SH-SY5Y (cell line): ENCODE data around the gene TSTD2.

ENCODE experiments used
- GATA2 ChIP-seq: IDR thresholded peaks from 2 replicates; pipeline ENCODE4 v1.6.1; 2011; ENCODE audit warnings: mild to moderate bottlenecking, low read depth, low read length
- GATA3 ChIP-seq: IDR thresholded peaks from 2 replicates; pipeline ENCODE4 v1.6.1; 2011; ENCODE audit warnings: low read depth, mild to moderate bottlenecking, low read length, moderate library complexity

The TSTD2 gene

DNA sequence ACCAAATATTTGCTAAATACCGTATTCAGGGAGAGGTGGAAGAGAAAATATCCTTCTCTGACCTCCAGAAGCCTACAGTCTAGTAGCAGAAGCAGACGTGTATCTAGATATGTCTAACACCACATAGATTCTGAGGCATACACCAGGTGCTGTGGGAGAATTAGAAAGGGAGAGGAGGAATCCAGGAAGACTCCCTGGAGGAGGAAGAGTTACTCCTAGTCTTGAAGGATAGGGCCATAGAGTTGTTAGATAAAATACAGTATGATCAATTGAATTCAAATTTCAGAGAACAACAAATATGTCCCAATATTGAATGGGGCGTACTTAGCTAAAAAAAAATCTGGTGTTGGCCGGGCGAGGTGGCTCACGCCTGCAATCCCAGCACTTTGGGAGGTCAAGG lies 73.0 kb downstream of the TSTD2 start:
- TF ChIP-seq GATA2 (no peak), GATA3 (no peak)

DNA sequence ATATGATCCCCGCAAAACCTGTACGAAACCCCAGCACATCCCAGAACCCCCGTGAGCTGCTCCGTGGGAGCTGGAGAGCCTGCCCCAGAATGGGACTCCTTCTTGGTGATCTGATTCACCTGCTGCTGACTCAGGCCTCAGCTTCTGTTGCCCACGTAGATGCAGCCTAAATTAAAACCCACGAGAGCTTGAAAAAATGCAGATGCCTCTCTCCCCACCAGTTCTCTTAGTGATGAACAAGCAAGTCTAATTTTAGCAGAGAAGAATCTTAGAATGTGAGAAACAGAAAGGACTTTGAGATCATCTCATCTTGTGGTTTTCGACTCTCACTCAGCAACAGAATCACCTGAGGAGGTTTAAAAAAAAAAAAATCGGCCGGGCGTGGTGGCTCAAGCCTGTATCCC lies 74.1 kb downstream of the TSTD2 start:
- no peak for TF ChIP-seq GATA3
- no peak for TF ChIP-seq GATA2

DNA sequence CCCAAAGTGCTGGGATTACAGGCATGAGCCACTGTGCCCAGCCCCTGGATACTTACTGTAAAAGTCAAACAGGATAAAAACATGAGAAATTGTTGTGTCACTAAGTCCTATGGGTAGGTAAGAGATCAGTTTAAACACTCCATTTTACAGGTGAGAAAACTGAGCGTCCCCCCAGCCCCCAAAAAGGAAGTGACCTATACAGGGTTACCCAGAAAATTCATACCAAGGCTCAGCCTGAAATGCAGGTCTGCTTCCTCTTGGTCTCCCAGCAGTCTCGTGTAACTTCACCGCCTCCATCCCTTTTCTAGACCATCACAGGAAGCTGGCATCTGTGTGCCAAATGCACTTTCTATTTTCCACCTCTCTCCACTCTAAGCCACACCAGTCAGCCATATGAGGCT lies 74.5 kb downstream of the TSTD2 start:
- no peak for TF ChIP-seq GATA3

DNA sequence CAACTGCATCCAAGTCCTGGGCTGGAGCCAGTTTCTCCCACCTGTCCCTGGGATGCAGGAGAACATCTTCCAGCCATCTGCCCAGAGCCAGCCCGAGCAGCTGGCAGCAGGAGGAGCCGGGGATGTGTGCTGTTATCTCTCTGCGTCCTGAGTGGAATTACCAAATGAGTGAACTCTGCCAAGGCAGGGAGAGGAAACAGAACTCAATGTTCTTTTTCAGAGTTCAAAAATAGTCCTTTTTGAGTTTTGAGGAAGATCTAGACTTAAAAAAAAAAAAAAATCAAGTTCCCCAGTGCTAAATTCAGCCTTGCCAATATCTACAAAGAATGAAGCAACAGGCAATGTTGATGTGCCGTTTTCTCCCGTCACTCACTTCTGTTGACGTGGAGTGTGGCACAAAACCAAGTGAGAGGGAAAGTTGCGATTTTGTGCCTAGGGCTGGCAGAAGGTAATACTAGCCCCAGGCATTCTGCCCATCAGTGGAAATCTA lies 75.5 kb downstream of the TSTD2 start:
- peak; percentile 85 for TF ChIP-seq GATA2
- no peak for TF ChIP-seq GATA3

DNA sequence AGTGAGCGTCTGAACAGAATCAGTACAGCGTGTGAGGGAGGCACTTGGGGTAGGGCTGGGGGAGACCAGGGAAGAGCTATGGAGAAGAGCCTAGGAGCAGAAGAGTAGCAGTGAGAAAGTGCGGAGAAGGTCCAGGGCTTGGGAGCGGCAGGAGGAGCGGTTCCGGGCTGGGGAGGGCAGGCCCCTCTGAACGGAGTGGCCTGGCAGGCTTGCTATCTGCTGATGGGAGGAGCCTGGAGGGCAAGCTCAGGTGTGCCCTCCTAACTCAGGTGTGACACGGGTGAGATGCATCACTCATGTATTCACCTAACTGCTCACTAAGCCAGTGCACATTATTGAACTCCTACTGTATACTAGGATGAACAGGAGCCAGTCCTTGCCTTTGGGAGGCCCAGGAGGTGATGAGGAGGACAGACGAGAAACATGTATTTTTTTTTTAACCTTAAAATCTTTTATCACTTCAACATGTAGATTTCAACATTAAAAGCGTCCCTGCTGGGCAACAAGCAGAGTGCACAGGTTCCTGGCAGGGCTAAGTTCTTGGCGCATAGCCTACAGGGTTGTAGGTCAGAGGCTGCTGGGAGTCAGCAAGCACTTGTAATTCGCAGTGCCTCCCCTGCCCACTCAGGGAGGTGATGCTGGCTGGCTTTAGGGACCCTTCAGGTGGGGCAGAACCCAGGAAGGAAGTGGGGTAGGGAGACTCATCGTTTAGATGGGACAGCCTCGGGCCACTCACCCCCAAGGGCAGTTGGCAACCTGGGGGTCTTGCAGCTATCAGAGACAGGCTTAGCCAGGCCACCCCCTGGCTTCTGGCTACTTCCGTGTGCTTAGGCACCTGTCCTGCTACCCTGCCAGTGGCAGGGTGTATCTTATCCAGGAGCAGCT lies 76.2 kb downstream of the TSTD2 start:
- TF ChIP-seq GATA3 (no peak), GATA2 (no peak)

DNA sequence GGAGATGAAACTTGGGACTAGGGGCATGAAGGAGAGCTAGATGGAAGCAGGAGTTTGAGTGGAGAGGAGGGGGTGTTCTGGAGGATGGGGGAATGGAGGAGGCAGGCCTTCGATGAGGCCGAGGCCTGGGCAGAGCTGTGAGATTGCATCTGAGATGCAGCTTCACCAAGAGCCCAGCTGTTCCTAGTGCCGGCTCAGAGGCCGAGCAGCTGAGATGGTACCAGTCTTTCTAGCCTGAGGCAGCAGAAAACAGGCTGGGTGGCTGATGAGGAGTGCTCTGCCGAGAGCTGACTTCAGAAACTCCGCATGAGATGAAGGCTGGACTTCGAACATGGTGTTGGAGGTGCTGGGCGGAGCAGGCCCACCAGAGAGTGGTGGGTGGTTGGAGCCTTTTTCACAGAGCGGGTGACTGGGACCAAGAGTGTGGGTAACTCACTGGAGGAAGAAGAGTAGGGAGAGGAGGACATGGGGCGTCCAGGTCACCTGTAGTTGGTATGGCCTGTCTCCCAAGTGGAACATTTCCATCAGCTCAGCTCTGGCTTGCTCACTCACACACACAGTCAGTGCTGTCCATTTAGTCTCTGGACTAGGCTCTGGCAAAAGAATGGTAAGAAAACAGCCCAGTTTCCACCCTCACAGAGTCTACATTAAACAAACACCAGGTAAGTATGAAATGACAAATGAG lies 77.0 kb downstream of the TSTD2 start:
- peak; percentile 82 for TF ChIP-seq GATA2
- no peak for TF ChIP-seq GATA3

DNA sequence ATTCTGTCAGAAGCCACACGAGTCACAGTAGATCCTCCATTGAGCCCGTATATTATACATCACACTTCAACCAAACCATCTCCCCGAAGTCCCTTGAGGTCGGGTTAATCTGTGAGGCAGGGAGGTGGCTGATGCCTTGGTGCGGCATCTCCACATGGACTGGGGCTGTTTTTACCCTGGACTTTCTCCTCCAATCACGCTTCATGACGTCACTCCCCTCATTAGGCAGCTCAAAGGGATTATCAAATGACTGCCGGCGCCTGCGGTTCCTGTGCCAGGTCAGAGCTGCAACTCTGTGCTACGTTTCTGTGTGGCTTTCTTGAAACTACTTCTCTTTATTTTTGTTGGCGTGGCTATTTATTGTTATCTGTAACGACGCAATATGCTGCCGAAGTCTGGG lies 78.0 kb downstream of the TSTD2 start:
- TF ChIP-seq GATA2 (no peak), GATA3 (no peak)

DNA sequence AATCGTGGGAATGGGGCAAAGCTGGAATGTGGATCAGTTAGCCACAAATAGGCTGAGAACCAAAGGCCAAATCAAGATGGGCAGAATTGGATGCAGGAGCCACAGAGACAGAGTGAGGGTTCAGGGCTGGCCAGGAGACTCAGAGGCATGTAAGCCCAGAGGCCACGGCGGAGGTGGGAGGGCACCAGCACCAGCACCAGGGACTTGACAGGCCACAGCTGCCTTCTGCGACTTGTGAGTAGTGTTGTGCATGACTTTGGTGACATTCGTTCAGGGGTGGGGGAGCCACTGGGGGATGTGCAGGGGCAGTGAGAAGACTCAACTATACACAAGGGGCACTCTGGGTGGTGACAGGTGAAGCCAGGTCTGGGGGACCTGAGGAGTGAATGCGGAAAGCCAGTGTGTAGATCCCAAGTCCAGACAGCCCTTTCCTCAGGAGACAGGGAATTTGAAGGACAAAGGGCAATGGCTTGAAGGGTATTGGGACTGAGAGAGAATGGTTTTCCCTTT lies 78.5 kb downstream of the TSTD2 start:
- TF ChIP-seq GATA3 (no peak), GATA2 (no peak)

DNA sequence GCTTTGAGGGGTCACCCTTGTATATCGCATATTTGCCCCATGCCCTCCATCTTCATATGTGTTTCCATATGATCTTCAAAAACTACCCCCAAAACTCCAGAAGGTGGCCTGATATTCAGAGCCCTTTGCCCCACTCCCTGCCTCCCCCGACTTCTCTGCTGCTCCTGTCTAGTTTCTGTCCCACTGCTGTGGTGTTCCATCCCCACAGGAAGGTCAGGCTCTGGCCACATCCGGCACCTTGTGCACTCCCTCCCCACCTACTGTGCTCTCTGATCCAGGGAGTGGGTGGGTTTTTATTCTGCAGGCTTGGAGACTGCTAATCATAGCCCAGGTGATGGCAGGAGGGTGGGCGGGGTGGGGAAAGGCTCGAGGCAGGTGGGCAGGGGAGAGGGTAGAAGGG lies 79.3 kb downstream of the TSTD2 start:
- TF ChIP-seq GATA2: no peak

DNA sequence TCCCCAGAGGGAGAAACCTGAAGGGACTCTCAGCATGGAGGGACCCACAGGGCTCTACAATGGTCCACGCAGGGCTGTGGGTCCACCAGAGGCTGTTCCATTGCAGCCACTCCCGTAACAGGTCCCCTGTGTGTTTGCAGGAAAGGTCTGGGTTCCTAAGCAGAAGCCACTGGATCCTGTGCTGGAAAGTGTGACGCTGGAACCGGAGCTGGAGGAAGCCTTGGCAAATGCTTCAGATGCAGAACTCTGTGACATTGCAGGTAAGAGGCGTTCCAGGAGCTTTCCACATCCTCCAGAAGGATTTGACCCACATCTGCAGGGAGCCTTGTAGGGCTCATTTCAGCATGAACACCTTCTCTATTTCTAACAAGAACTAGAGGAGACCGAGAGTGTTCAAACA lies 80.0 kb downstream of the TSTD2 start:
- TF ChIP-seq GATA2 (no peak), GATA3 (no peak)

DNA sequence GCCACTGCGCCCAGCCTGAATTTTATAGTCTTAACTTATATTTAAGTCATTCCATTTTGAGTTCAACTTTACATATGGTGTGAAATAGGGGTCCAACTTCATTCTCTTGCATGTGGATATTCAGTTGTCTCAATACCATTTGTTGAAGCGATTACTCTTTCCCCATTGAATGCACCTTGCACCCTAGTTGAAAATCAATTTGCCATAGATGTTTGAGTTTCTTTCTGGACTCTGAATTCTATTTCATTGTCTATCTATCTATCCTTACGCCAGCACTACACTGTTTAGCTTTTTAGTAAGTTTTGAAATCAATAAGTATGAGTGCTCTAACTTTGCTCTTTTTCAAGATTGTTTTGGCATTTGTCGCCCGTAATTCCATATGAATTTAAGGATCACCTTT lies 81.9 kb downstream of the TSTD2 start:
- TF ChIP-seq GATA2 (no peak), GATA3 (no peak)

DNA sequence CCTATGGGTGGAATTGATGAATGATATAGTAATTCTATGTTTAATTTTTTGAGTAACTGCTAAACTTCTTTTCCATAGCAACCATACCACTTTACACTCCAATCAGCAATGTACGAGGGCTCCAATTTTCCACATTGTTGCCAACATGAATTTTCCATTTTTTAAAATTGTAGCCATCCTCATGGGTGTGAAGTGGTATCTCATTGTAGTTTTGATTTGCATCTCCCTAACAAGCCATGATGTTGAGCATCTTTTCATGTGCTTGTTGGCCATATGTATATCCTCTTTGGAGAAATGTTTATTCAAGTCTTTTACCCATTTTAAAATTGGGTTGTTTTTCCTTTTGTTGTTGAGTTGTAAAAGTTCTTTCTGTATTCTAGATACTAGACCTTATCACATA lies 82.8 kb downstream of the TSTD2 start:
- TF ChIP-seq GATA3 (no peak), GATA2 (no peak)
